ENCODE data around the gene C2CD2L.
A peak's percentile ranks its signal among the peaks of the same experiment; 100 is the strongest.
"Not testable (repeated sequence)": the region's sequence is repeated elsewhere in the genome, so short reads cannot be mapped to it uniquely, and the experiment has no call there.

C2CD2L gene

GRCh38 chr11:119106564-119107537 lies at the start of gene C2CD2L:
Gene C2CD2L (plus strand): TSS chr11:119107344. CDS start chr11:119107742, 398 bp downstream.
- peak within 1 kb of the TSS; percentile 88 for H3K27ac Mint-ChIP-seq
- peak; percentile 94 for DNase-seq
- H3K27me3 Mint-ChIP-seq: peaks cover 5% of the 10 kb centered on the region
- H3K4me1 Mint-ChIP-seq: peaks cover 69% of the 10 kb centered on the region
- H3K4me3 Mint-ChIP-seq: peak within 1 kb of the TSS; percentile 87
- H3K36me3 Mint-ChIP-seq: peaks cover 32% of the 10 kb centered on the region
- H3K9me3 Mint-ChIP-seq: no peaks in the 10 kb centered on the region
- CTCF ChIA-PET: interaction anchor here (0.9 to 1.9 kb wide), 11 partner anchors 9 to 231 kb away, joined by 3 to 13 read pairs (median 3); no protein-coding TSS in a partner anchor

DNA sequence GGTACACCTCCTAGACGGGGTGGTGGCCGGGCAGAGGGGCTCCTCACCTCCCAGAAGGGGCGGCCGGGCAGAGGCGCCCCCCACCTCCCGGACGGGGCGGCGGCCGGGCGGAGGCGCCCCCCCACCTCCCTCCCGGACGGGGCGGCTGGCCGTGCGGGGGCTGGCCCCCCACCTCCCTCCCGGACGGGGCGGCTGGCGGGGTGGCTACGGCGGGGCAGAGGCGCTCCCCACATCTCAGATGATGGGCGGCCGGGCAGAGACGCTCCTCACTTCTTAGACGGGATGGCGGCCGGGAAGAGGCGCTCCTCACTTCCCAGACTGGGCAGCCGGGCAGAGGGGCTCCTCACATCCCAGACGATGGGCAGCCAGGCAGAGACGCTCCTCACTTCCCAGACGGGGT lies 48.0 kb upstream of the C2CD2L start:
- Mint-ChIP-seq H3K4me1 (peaks cover 37% of the 10 kb centered on the region), H3K36me3 (peaks cover 19% of the 10 kb centered on the region)
- H3K9me3 Mint-ChIP-seq, H3K27ac Mint-ChIP-seq, DNase-seq, CTCF ChIA-PET, H3K4me3 Mint-ChIP-seq, H3K27me3 Mint-ChIP-seq: not testable (repeated sequence)

- Mint-ChIP-seq H3K27me3 (no peaks in the 10 kb centered on the region), H3K27ac (no peak overlapping the region), H3K4me1 (peaks cover 33% of the 10 kb centered on the region), H3K4me3 (no peak overlapping the region), H3K9me3 (no peaks in the 10 kb centered on the region), H3K36me3 (peaks cover 7% of the 10 kb centered on the region)
- DNase-seq: no peak
- CTCF ChIA-PET: interaction anchor here (0.7 kb wide), 1 partner anchor 11 kb away, joined by 3 read pairs; no protein-coding TSS in a partner anchor
These were observed 45.9 kb upstream of the C2CD2L start for GRCh38 chr11:119061256-119061655.

- no peak for DNase-seq
- no peak overlapping the region for H3K27ac Mint-ChIP-seq
- H3K9me3 Mint-ChIP-seq: no peaks in the 10 kb centered on the region
- peaks cover 5% of the 10 kb centered on the region for H3K36me3 Mint-ChIP-seq
- H3K4me1 Mint-ChIP-seq: peaks cover 39% of the 10 kb centered on the region
- CTCF ChIA-PET: interaction anchor here (0.8 to 1.2 kb wide), 3 partner anchors 10 to 260 kb away, joined by 3 read pairs; no protein-coding TSS in a partner anchor
- H3K4me3 Mint-ChIP-seq: no peak overlapping the region
- no peaks in the 10 kb centered on the region for H3K27me3 Mint-ChIP-seq
These were observed 44.4 kb upstream of the C2CD2L start for GRCh38 chr11:119062779-119063178.

DNA sequence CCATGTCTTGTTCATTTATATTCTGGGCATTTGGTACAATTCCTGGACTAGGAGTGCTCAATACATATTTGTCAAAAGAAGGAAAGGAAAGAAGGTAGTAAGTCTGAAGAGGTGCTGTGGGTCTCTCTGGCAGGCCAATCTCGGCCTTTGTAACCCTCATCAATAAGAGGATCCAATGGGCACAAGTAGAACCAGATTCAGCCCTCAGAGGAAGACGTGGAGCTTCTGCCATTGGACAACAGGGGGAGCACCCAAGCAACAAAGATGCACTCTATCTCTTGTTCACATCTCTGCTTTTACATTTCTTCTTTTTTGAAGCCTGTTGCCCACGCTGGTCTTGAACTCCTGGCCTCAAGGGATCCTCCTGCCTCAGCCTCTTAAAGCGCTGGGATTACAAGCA lies 41.8 kb upstream of the C2CD2L start:
- peak; percentile 72 for DNase-seq
- H3K4me1 Mint-ChIP-seq: peaks cover 49% of the 10 kb centered on the region
- peak overlapping the region; percentile 50 for H3K4me3 Mint-ChIP-seq

DNA sequence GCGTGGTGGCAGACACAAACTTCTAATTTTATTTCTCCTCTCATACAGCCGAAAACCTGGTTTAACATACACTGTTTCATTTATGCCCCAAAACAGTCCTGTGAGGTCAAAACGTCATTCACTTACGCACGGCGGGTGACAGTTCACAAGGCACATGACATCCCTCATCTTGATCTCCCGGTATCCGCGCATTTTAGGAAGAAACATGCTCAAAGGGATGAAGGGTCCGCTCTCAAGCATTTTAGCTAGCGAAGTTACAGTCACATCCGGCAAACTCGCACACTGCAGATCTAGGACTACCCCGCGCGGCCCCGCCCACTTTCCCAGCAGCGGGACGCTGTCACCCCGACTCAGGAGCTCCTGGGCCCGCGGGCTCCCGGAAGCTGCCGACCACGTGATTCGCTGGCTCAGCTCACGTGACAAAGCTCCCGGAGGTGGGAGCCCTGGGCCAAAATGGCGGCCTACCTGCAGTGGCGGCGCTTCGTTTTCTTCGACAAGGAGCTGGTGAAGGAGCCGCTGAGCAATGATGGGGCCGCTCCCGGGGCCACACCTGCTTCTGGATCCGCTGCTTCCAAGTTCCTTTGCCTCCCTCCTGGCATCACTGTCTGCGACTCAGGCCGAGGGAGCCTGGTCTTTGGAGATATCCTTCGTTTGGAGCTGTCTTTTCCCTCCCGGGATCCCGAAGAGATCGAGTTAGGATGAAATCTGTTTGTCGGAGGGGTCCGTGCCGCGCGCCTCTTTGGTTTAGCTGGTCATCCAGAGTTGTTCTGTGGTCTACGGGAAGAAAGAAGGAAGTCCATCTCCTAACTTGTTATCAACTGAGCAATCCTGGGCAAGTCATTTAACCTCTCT lies 39.5 kb upstream of the C2CD2L start, which contains the start of gene VPS11:
Gene VPS11 (plus strand): TSS at position 448 of the 852 bp plus-strand sequence. CDS start 6 bp downstream, at position 454.
- Mint-ChIP-seq H3K36me3 (peaks cover 20% of the 10 kb centered on the region), H3K9me3 (no peaks in the 10 kb centered on the region), H3K27me3 (no peaks in the 10 kb centered on the region), H3K27ac (peak within 1 kb of the TSS; percentile 98), H3K4me3 (peak within 1 kb of the TSS; percentile 92), H3K4me1 (peaks cover 49% of the 10 kb centered on the region)
- CTCF ChIA-PET: interaction anchor here (0.6 to 1.7 kb wide), 10 partner anchors 10 to 280 kb away, joined by 3 to 11 read pairs (median 6); partner anchors contain the start of genes HINFP and HMBS
- peak; percentile 99 for DNase-seq

More for the DNA sequence above, 41.8 kb upstream of the C2CD2L start:
- Mint-ChIP-seq H3K36me3 (peaks cover 11% of the 10 kb centered on the region), H3K9me3 (no peaks in the 10 kb centered on the region), H3K27me3 (no peaks in the 10 kb centered on the region), H3K27ac (peak overlapping the region; percentile 45)
- CTCF ChIA-PET: interaction anchor here (0.8 to 1.5 kb wide), 9 partner anchors 10 to 258 kb away, joined by 3 to 10 read pairs (median 4); partner anchors contain the start of genes DPAGT1, HMBS and NLRX1

DNA sequence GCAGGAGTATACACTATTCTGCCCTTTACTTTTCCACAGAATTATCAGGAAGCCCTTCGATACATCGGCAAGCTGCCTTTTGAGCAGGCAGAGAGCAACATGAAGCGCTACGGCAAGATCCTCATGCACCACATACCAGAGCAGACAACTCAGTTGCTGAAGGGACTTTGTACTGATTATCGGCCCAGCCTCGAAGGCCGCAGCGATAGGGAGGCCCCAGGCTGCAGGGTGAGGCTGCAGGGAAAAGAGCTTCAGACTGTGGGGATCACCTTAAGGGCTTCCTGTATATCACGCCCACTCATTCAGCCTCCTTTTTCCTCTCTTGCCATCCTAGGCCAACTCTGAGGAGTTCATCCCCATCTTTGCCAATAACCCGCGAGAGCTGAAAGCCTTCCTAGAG lies 29.3 kb upstream of the C2CD2L start:
- H3K36me3 Mint-ChIP-seq: peaks cover 57% of the 10 kb centered on the region
- CTCF ChIA-PET: no interaction called here
- H3K27me3 Mint-ChIP-seq: no peaks in the 10 kb centered on the region
- DNase-seq: no peak
- peak overlapping the region; percentile 6 for H3K27ac Mint-ChIP-seq
- H3K4me3 Mint-ChIP-seq: no peak overlapping the region
- H3K9me3 Mint-ChIP-seq: no peaks in the 10 kb centered on the region
- H3K4me1 Mint-ChIP-seq: no peaks in the 10 kb centered on the region

DNA sequence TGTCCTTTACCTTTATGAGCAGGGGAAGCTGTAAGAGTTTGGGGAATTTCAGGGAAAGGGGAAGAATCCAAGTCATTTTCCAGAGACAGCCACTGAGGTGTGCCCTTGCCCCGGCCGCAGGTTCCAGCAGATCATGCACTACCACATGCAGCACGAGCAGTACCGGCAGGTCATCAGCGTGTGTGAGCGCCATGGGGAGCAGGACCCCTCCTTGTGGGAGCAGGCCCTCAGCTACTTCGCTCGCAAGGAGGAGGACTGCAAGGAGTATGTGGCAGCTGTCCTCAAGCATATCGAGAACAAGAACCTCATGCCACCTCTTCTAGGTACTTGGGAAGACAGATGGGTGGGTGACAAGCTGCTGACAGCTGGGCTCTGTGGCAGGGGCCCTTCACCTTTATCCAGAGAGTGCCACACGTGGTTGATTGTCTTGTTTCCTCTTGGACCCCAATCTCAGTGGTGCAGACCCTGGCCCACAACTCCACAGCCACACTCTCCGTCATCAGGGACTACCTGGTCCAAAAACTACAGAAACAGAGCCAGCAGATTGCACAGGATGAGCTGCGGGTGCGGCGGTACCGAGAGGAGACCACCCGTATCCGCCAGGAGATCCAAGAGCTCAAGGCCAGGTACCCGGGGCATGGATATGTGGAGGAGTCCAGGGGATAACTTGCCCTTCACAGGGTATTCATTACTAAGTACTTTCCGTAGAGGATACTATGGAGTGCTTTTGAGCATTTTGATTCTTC lies 28.3 kb upstream of the C2CD2L start:
- DNase-seq: no peak
- Mint-ChIP-seq H3K36me3 (peaks cover 47% of the 10 kb centered on the region), H3K27me3 (no peaks in the 10 kb centered on the region), H3K4me3 (no peak overlapping the region), H3K4me1 (no peaks in the 10 kb centered on the region), H3K27ac (no peak overlapping the region), H3K9me3 (no peaks in the 10 kb centered on the region)
- CTCF ChIA-PET: no interaction called here

- no peak overlapping the region for H3K27ac Mint-ChIP-seq
- no peaks in the 10 kb centered on the region for H3K9me3 Mint-ChIP-seq
- CTCF ChIA-PET: interaction anchor here (1.1 kb wide), 1 partner anchor 14 kb away, joined by 6 read pairs; the partner anchor contains the start of gene VPS11
These were observed 25.4 kb upstream of the C2CD2L start for GRCh38 chr11:119081682-119082260.

DNA sequence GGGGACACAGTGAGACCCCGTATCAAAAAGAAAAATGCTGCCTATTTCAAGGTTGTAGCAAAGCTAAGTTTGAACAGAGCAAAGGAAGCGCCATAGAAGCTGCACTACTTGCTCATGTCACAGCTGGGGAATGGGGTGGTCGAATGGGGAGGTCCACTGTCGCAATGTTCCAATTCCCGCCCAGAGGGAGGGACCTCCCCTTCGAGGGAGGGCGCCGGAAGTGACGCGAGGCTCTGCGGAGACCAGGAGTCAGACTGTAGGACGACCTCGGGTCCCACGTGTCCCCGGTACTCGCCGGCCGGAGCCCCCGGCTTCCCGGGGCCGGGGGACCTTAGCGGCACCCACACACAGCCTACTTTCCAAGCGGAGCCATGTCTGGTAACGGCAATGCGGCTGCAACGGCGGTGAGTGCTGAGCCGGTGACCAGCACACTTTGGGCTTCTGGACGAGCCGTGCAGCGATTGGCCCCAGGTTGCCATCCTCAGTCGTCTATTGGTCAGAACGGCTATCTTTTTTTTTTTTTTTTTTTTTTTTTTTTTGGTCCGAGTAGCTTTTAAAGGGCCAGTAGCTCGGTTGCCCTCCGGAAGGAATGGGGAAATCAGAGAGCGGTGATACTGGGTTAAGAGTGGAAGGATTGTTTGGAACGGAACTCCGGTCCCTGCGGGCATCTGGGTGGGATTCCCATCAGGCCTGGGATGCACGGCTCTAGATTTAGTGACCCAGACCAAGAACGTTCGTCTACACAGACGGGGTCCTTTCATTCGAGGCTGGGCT lies 22.3 kb upstream of the C2CD2L start, which contains the start of gene HMBS:
Gene HMBS (plus strand): TSS at position 219 of the 774 bp plus-strand sequence. CDS start 153 bp downstream, at position 372.
- Mint-ChIP-seq H3K4me3 (peak within 1 kb of the TSS; percentile 98), H3K36me3 (peaks cover 16% of the 10 kb centered on the region), H3K9me3 (no peaks in the 10 kb centered on the region), H3K4me1 (peaks cover 45% of the 10 kb centered on the region), H3K27ac (peak within 1 kb of the TSS; percentile 91), H3K27me3 (no peaks in the 10 kb centered on the region)
- CTCF ChIA-PET: interaction anchor here (0.6 to 1.7 kb wide), 9 partner anchors 15 to 254 kb away, joined by 3 to 7 read pairs (median 3); partner anchors contain the start of gene VPS11
- peak; percentile 91 for DNase-seq

More at GRCh38 chr11:119081682-119082260, 25.4 kb upstream of the C2CD2L start:
- DNase-seq: no peak
- no peak overlapping the region for H3K4me3 Mint-ChIP-seq
- H3K36me3 Mint-ChIP-seq: peaks cover 35% of the 10 kb centered on the region
- peaks cover 18% of the 10 kb centered on the region for H3K4me1 Mint-ChIP-seq
- no peaks in the 10 kb centered on the region for H3K27me3 Mint-ChIP-seq

DNA sequence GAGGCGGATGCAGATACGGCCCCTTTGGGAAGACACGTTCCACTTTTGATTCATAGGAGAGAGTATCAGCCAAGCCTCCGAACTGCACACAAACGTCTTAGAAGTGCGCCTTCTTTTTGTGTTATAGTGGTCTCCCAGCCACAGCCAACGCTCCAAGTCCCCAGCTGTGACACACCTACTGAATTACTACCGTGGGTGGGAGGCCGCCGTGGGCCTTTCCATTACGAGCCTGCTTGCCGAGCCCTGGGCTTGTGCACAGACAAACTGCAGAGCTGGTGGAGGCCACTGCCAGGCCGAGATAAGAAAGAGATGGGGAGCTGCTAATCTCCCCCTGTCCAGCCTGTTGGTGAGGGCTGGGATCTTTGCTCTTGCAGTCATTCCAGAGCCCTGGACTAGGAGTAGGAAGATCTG lies 21.7 kb upstream of the C2CD2L start:
- Mint-ChIP-seq H3K27ac (peak overlapping the region; percentile 91), H3K27me3 (no peaks in the 10 kb centered on the region), H3K36me3 (peaks cover 14% of the 10 kb centered on the region), H3K4me3 (peak overlapping the region; percentile 98), H3K9me3 (no peaks in the 10 kb centered on the region), H3K4me1 (peaks cover 51% of the 10 kb centered on the region)
- no peak for DNase-seq
- CTCF ChIA-PET: interaction anchor here (0.7 to 1.7 kb wide), 8 partner anchors 14 to 253 kb away, joined by 3 to 7 read pairs (median 4); partner anchors contain the start of gene VPS11

DNA sequence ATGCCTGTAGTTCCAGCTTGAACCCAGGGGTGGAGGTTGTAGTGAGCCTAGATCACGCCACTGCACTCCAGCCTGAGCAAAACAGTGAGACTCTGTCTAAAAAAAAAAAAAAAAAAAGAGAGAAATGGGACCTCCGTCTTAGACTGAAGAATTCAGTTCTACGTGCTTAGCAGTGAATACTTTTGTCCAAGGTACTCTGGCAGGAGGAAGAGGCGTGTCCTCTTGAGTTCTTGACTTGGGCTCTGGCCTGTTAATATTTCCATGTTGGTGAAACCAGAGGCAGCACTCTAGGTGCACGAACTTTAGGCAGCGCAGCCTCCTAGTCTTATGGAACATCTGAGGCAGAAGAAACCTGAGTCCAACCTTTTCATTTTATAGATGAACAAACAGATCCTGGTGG lies 20.0 kb upstream of the C2CD2L start:
- H3K36me3 Mint-ChIP-seq: peaks cover 9% of the 10 kb centered on the region
- no peak overlapping the region for H3K27ac Mint-ChIP-seq
- CTCF ChIA-PET: interaction anchor here (0.6 to 1.0 kb wide), 2 partner anchors 11 to 125 kb away, joined by 3 read pairs; no protein-coding TSS in a partner anchor
- no peak overlapping the region for H3K4me3 Mint-ChIP-seq
- no peaks in the 10 kb centered on the region for H3K27me3 Mint-ChIP-seq
- peaks cover 63% of the 10 kb centered on the region for H3K4me1 Mint-ChIP-seq
- H3K9me3 Mint-ChIP-seq: no peaks in the 10 kb centered on the region
- DNase-seq: no peak
